K562 (cell line): ENCODE measurements around the gene SARS1. TPM values are rescaled to one million over a fixed set of nuclear protein-coding genes. Genes with fewer than 3 reads are reported as not detected.

Source experiments
- AFF1 ChIP-seq, 2 experiments: fragments of 450-650 bp; IDR thresholded peaks; 2 replicates each; pipeline ENCODE4 v1.6.1; 2018; ENCODE audit warnings: mild to moderate bottlenecking in 2 of 2, low read depth in 1 of 2; ENCODE audit not compliant: partially characterized antibody in 2 of 2
- CAMTA2 ChIP-seq: fragments of 250-450 bp; sonication (Bioruptor Pico); conservative IDR thresholded peaks from 2 replicates; pipeline ENCODE4 v1.5.1; 2022
- COPS2 ChIP-seq: fragments of 450-650 bp; conservative IDR thresholded peaks from 2 replicates; pipeline ENCODE4 v1.6.1; 2016; ENCODE audit warnings: mild to moderate bottlenecking, moderate library complexity
- CTBP1 ChIP-seq: fragments of 450-650 bp; IDR thresholded peaks from 2 replicates; pipeline ENCODE4 v1.6.1; 2016; ENCODE audit warnings: borderline replicate concordance
- ELF2 ChIP-seq: fragments of 250-450 bp; sonication (Bioruptor Pico); IDR thresholded peaks from 2 replicates; pipeline ENCODE4 v1.5.0; 2021; ENCODE audit warnings: mild to moderate bottlenecking
- ETV6 ChIP-seq, 3 experiments: fragments of 150-350 bp in 1 of 3; sonication (generic) in 1 of 3; formaldehyde crosslinking in 1 of 3; IDR thresholded peaks; 2 replicates each; pipeline versions ENCODE4 v1.6.1 to v1.8.0; 2014 to 2022; ENCODE audit warnings: borderline replicate concordance in 2 of 3, low read depth in 2 of 3, antibody characterized with exemption in 1 of 3, low read length in 1 of 3, mild to moderate bottlenecking in 1 of 3, missing genetic modification reagents in 1 of 3
- FOXM1 ChIP-seq, 2 experiments: fragments of 450-650 bp in 1 of 2; sonication (generic) in 1 of 2; formaldehyde crosslinking in 1 of 2; IDR thresholded peaks; 2 replicates each; pipeline versions ENCODE4 v1.6.1 to v1.9.0; 2017 to 2022; ENCODE audit warnings: low read depth in 2 of 2, mild to moderate bottlenecking in 2 of 2, missing genetic modification reagents in 1 of 2, moderate library complexity in 1 of 2
- HDGF ChIP-seq: fragments of 450-650 bp; IDR thresholded peaks from 2 replicates; pipeline ENCODE4 v1.6.1; 2016
- MBD2 ChIP-seq: sonication (generic); IDR thresholded peaks from 2 replicates; pipeline ENCODE4 v1.6.1; 2016; ENCODE audit warnings: low read depth, borderline replicate concordance
- POU5F1 ChIP-seq: fragments of 150-350 bp; IDR thresholded peaks from 2 replicates; pipeline ENCODE4 v1.6.1; 2014; ENCODE audit warnings: borderline replicate concordance, low read length, low read depth, mild to moderate bottlenecking; ENCODE audit not compliant: partially characterized antibody
- RBM34 ChIP-seq: fragments of 200-400 bp; formaldehyde crosslinking; IDR thresholded peaks from 2 replicates; pipeline ENCODE4 v1.6.1; 2018; ENCODE audit warnings: low read length, borderline replicate concordance; ENCODE audit not compliant: insufficient read depth
- RCOR1 ChIP-seq, 2 experiments: IDR thresholded peaks; 2 replicates each; pipeline ENCODE4 v1.6.1; 2012; ENCODE audit warnings: low read depth in 2 of 2, low read length in 2 of 2, borderline replicate concordance in 1 of 2, improper control_type of control experiment in 1 of 2
- SAFB2 ChIP-seq: fragments of 200-400 bp; formaldehyde crosslinking; IDR thresholded peaks from 2 replicates; pipeline ENCODE4 v1.6.1; 2018; ENCODE audit warnings: borderline replicate concordance, low read length, low read depth, moderate library complexity; ENCODE audit not compliant: severe bottlenecking
- SUPT5H ChIP-seq: fragments of 450-650 bp; IDR thresholded peaks from 2 replicates; pipeline ENCODE4 v1.6.1; 2016
- ZNF589 ChIP-seq: fragments of 200-800 bp; sonication (Bioruptor generic); IDR thresholded peaks from 2 replicates; pipeline ENCODE4 v1.6.1; 2016; ENCODE audit warnings: low read depth, missing genetic modification characterization, missing compliant biosample characterization
- ZNF639 ChIP-seq, 2 experiments: fragments of 200-800 bp in 1 of 2; sonication (Bioruptor generic) in 1 of 2; sonication (generic) in 1 of 2; formaldehyde crosslinking in 1 of 2; IDR thresholded peaks in 1 of 2; conservative IDR thresholded peaks in 1 of 2; 2 replicates each; pipeline versions ENCODE4 v1.5.0 to v1.6.1; 2016 to 2020; ENCODE audit warnings: missing compliant biosample characterization in 1 of 2, missing genetic modification characterization in 1 of 2, missing genetic modification reagents in 1 of 2
- polyA plus RNA-seq, 8 experiments: library from polyadenylated mRNA; depleted of rRNA in 4 of 8; stranded (reverse) in 5 of 8; unstranded in 3 of 8; fragments of >200 nt; fragmentation: Nextera tagmentation in 2 of 8; fragmentation: Illumina TruSeq in 1 of 8; extraction: Ambion mirVana in 2 of 8; extraction: Trizol in 1 of 8; gene quantifications; 2 replicates each; pipeline versions ENCODE4 v1.2.1 to v1.2.3, GENCODE V29; 2011 to 2014; ENCODE audit warnings: inconsistent platforms in 1 of 8, missing spikeins in 1 of 8
- total RNA-seq, 7 experiments: library from RNA; depleted of rRNA in 6 of 7; stranded (reverse); fragments of >200 nt in 6 of 7; fragmentation: Illumina TruSeq in 2 of 7; extraction: Trizol in 2 of 7; gene quantifications; 2 replicates each; pipeline versions ENCODE4 v1.2.1 to v1.2.3, GENCODE V29; 2011 to 2021; ENCODE audit warnings: low replicate concordance in 1 of 7
- TF ChIP-seq, protein P1 (sequence below): fragments of 450-650 bp; IDR thresholded peaks from 2 replicates; pipeline ENCODE4 v1.6.1; 2018; ENCODE audit warnings: mild to moderate bottlenecking, low read depth; ENCODE audit not compliant: partially characterized antibody
- TF ChIP-seq, protein P2 (sequence below), 2 experiments: fragments of 450-650 bp; conservative IDR thresholded peaks; 2 replicates each; pipeline ENCODE4 v1.6.1; 2017; ENCODE audit warnings: mild to moderate bottlenecking in 2 of 2, moderate library complexity in 2 of 2

The SARS1 gene
- total and polyA plus RNA-seq, 9 of the 15 experiments (the other 6 are each of a cell fraction or from before 2014, with no cell fraction given), result 221 to 623 (median 254) TPM

- TF ChIP-seq CAMTA2 (CRISPR knock-in tag) (no peak), ETV6 (IDR thresholded peaks at IDR 0.05; ENCODE audit: borderline replicate concordance in 1 of 2, low read depth in 2 of 2, low read length in 1 of 2) (no peak), ETV6 (CRISPR knock-in tag; IDR thresholded peaks at IDR 0.05; ENCODE audit: borderline replicate concordance) (no peak), RBM34 (no peak), MBD2 (no peak; the same call in 1 of the 2 replicates), SAFB2 (no peak), SUPT5H (no peak), ZNF589 (CRISPR knock-in tag) (peak; percentile 70; the same call in 1 of the 2 replicates), HDGF (no peak), ELF2 (CRISPR knock-in tag) (no peak), FOXM1 (IDR thresholded peaks at IDR 0.05; ENCODE audit: low read depth) (no peak), FOXM1 (CRISPR knock-in tag; IDR thresholded peaks at IDR 0.05; ENCODE audit: low read depth) (no peak), RCOR1 (IDR thresholded peaks at IDR 0.05; ENCODE audit: borderline replicate concordance in 1 of 2, low read depth in 2 of 2, low read length in 2 of 2) (peak in 1 of 2 experiments; percentile 41; a peak in 1 of 4 replicates), CTBP1 (peak; percentile 96), COPS2 (no peak), ZNF639 (CRISPR knock-in tag; conservative IDR thresholded peaks at IDR 0.05 in 1 of 2, IDR thresholded peaks at IDR 0.05 in 1 of 2) (0 out of 4 replicates have a peak, but pooled peaks of 1 of the 2 experiments have one; percentile 27), POU5F1 (no peak), AFF1 (IDR thresholded peaks at IDR 0.05; ENCODE audit: low read depth in 1 of 2, partially characterized antibody in 2 of 2) (no peak)
- TF ChIP-seq, protein P1, sequence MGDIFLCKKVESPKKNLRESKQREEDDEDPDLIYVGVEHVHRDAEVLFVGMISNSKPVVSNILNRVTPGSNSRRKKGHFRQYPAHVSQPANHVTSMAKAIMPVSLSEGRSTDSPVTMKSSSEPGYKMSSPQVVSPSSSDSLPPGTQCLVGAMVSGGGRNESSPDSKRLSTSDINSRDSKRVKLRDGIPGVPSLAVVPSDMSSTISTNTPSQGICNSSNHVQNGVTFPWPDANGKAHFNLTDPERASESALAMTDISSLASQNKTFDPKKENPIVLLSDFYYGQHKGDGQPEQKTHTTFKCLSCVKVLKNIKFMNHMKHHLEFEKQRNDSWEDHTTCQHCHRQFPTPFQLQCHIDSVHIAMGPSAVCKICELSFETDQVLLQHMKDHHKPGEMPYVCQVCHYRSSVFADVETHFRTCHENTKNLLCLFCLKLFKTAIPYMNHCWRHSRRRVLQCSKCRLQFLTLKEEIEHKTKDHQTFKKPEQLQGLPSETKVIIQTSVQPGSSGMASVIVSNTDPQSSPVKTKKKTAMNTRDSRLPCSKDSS, result no peak
- TF ChIP-seq, protein P2, sequence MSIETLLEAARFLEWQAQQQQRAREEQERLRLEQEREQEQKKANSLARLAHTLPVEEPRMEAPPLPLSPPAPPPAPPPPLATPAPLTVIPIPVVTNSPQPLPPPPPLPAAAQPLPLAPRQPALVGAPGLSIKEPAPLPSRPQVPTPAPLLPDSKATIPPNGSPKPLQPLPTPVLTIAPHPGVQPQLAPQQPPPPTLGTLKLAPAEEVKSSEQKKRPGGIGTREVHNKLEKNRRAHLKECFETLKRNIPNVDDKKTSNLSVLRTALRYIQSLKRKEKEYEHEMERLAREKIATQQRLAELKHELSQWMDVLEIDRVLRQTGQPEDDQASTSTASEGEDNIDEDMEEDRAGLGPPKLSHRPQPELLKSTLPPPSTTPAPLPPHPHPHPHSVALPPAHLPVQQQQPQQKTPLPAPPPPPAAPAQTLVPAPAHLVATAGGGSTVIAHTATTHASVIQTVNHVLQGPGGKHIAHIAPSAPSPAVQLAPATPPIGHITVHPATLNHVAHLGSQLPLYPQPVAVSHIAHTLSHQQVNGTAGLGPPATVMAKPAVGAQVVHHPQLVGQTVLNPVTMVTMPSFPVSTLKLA (conservative IDR thresholded peaks at IDR 0.05), result peak in 1 of 2 experiments; percentile 64; a peak in 2 of 4 replicates
Measured at GRCh38 chr1:109254621-109255096, 40.9 kb downstream of the SARS1 start (continued).
